Inflammatory macrophage treated with lipopolysaccharide for 1 hour (primary cell): ENCODE data around the gene LRRC52.

Source experiments
- DNase-seq, 2 donors: peaks; one replicate each; pipeline ENCODE4 v3.0.0-alpha.2; 2020 to 2022

The LRRC52 gene

GRCh38 chr1:165539306-165539705, 4.5 kb upstream of the LRRC52 start:
- peak in 1 of 2 donors; percentile 9 for DNase-seq

GRCh38 chr1:165539908-165540307, 3.9 kb upstream of the LRRC52 start:
- DNase-seq, result no peak

- DNase-seq, result no peak
These were observed 1.7 kb upstream of the LRRC52 start for GRCh38 chr1:165542015-165542631.

GRCh38 chr1:165542647-165543046, 1.2 kb upstream of the LRRC52 start:
- DNase-seq, result no peak

- no peak for DNase-seq
These were observed 1.2 kb downstream of the LRRC52 start for GRCh38 chr1:165544996-165545395.

- DNase-seq, result no peak
These were observed 2.2 kb downstream of the LRRC52 start for GRCh38 chr1:165545974-165546373.

- DNase-seq, result no peak
These were observed 6.2 kb downstream of the LRRC52 start for GRCh38 chr1:165549973-165550372.

- no peak for DNase-seq
These were observed 7.7 kb downstream of the LRRC52 start for GRCh38 chr1:165551469-165551868.

- no peak for DNase-seq
These were observed 17.3 kb downstream of the LRRC52 start for GRCh38 chr1:165560883-165561656.

GRCh38 chr1:165562571-165562970, 18.8 kb downstream of the LRRC52 start:
- DNase-seq, result no peak

- no peak for DNase-seq
These were observed 19.8 kb downstream of the LRRC52 start for GRCh38 chr1:165563551-165563950.

GRCh38 chr1:165564561-165564960, 20.8 kb downstream of the LRRC52 start:
- DNase-seq, result no peak

GRCh38 chr1:165565751-165566490, 22.1 kb downstream of the LRRC52 start:
- no peak for DNase-seq

GRCh38 chr1:165570078-165570477, 26.3 kb downstream of the LRRC52 start:
- DNase-seq, result no peak

GRCh38 chr1:165573787-165574186, 30.0 kb downstream of the LRRC52 start:
- DNase-seq, result no peak

GRCh38 chr1:165574295-165574694, 30.5 kb downstream of the LRRC52 start:
- no peak for DNase-seq

- no peak for DNase-seq
These were observed 31.8 kb downstream of the LRRC52 start for GRCh38 chr1:165575468-165576099.

GRCh38 chr1:165576536-165576935, 32.7 kb downstream of the LRRC52 start:
- no peak for DNase-seq

GRCh38 chr1:165577707-165578106, 33.9 kb downstream of the LRRC52 start:
- no peak for DNase-seq

GRCh38 chr1:165580931-165581871, 37.4 kb downstream of the LRRC52 start:
- no peak for DNase-seq

- no peak for DNase-seq
These were observed 38.1 kb downstream of the LRRC52 start for GRCh38 chr1:165581926-165582325.

GRCh38 chr1:165586398-165586797, 42.6 kb downstream of the LRRC52 start:
- DNase-seq, result no peak
